PFSK-1 (cell line): ENCODE results near the gene ATM.

Experiments
- FOXP2 ChIP-seq: optimal IDR thresholded peaks from 2 replicates; pipeline ENCODE3; 2011; ENCODE audit warnings: borderline replicate concordance, control low read depth, inconsistent platforms; ENCODE audit not compliant: insufficient read depth; ENCODE audit errors: extremely low read length, extremely low read depth
- POLR2AphosphoS5 ChIP-seq: IDR thresholded peaks from 2 replicates; pipeline ENCODE4 v1.6.1; 2012; ENCODE audit warnings: low read depth, mild to moderate bottlenecking, control low read depth, low read length, moderate library complexity
- REST ChIP-seq, 2 experiments: IDR thresholded peaks; 2 replicates each; pipeline versions ENCODE4 v1.6.1 to v1.8.0; 2011 to 2012; ENCODE audit warnings: low read depth in 2 of 2, low read length in 2 of 2, control low read depth in 1 of 2, inconsistent platforms in 1 of 2, mild to moderate bottlenecking in 1 of 2, moderate library complexity in 1 of 2; ENCODE audit not compliant: insufficient read depth in 1 of 2
- SIN3A ChIP-seq: IDR thresholded peaks from 2 replicates; pipeline ENCODE4 v1.6.1; 2012; ENCODE audit warnings: mild to moderate bottlenecking, low read length, moderate library complexity, borderline replicate concordance; ENCODE audit not compliant: insufficient read depth
- TAF1 ChIP-seq: IDR thresholded peaks from 2 replicates; pipeline ENCODE4 v1.6.1; 2012; ENCODE audit warnings: low read length, control low read depth, borderline replicate concordance; ENCODE audit not compliant: insufficient read depth

Gene ATM

GRCh38 chr11:108235633-108236032 is 12.8 kb downstream of the ATM start:
- TF ChIP-seq POLR2AphosphoS5 (no peak), FOXP2 (no peak), SIN3A (no peak), REST (IDR thresholded peaks at IDR 0.05; ENCODE audit: insufficient read depth in 1 of 2, low read depth in 2 of 2, low read length in 2 of 2) (no peak)

- no peak for TF ChIP-seq SIN3A
- TF ChIP-seq REST (IDR thresholded peaks at IDR 0.05; ENCODE audit: insufficient read depth in 1 of 2, low read depth in 2 of 2, low read length in 2 of 2), result no peak
- TF ChIP-seq FOXP2, result no peak
- no peak for TF ChIP-seq POLR2AphosphoS5
- no peak for TF ChIP-seq TAF1
Measured at GRCh38 chr11:108237058-108237481, 14.2 kb downstream of the ATM start.

- TF ChIP-seq SIN3A (no peak), REST (IDR thresholded peaks at IDR 0.05; ENCODE audit: insufficient read depth in 1 of 2, low read depth in 2 of 2, low read length in 2 of 2) (no peak), POLR2AphosphoS5 (no peak), FOXP2 (no peak), TAF1 (no peak)
Measured at GRCh38 chr11:108239076-108239475, 16.2 kb downstream of the ATM start.

GRCh38 chr11:108241330-108242037 is 18.6 kb downstream of the ATM start:
- TF ChIP-seq POLR2AphosphoS5, result no peak
- TF ChIP-seq FOXP2, result no peak

GRCh38 chr11:108242422-108242821 is 19.6 kb downstream of the ATM start:
- TF ChIP-seq FOXP2 (no peak), POLR2AphosphoS5 (no peak), REST (IDR thresholded peaks at IDR 0.05; ENCODE audit: insufficient read depth in 1 of 2, low read depth in 2 of 2, low read length in 2 of 2) (no peak), TAF1 (no peak), SIN3A (no peak)
